Fibroblast of peridontal ligament (primary cell): ENCODE results near the gene CR1.
"Not testable (repeated sequence)": the region's sequence is repeated elsewhere in the genome, so short reads cannot be mapped to it uniquely, and the experiment has no call there.

Source experiments
- DNase-seq: peaks from one replicate; pipeline ENCODE4 v3.0.0-alpha.2; 2010; ENCODE audit errors: extremely low read depth

The CR1 gene

DNA sequence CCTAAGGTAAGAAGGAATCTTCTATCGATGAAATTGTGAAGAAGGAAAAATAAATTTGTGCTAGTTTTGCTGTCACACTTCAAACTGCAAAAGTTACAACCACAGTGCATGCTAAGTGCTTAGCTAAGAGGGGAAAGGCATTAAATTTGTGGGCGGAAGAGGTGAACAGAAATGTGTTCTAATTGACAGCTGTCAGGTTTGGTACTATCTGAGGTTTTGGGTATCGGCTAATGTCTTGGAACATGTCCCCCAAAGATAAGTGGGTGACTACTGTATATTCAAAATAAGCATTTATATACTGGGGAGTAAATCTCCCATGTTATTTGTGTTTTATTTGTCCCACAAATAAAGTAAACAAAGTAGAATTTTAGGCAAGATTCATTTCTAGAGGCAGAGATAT, 8.0 kb downstream of the CR1 start:
- no peak for DNase-seq

DNA sequence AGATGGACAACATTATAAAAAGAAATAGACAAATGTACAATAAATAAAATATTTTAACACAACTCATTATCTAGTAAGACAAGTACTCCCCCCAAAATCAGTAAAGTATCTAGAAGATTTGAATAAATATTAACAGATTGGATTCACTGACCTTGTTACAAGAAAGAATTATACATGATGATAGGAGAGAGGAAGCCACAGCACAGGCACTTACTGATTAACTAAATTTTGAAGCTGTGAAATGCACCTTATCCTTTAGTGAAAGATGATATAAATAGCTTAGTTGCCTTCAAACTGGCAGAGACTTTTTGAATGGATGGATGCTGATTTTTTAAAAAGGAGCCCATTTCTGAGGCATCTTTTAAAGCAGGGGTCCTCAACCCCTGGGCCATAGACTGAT, 8.5 kb downstream of the CR1 start:
- no peak for DNase-seq

DNA sequence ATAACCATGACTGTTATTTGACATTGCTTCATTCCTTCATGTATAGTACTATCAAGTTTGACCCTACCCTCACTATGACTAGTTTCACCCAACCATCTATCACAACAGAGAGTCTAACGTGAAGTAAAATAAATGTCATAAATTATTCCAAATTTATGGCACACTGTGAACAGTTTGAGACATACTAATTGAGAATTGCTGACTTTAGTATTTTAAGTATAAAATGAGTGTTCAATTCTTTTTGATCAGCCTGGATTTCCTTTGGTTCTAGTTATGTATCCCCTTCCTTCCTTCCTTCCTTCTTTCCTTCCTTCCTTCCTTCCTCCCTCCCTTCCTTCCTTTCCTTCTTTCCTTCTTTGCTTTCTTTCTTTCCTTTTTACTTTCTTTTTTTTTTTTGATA, 14.5 kb downstream of the CR1 start:
- no peak for DNase-seq

DNA sequence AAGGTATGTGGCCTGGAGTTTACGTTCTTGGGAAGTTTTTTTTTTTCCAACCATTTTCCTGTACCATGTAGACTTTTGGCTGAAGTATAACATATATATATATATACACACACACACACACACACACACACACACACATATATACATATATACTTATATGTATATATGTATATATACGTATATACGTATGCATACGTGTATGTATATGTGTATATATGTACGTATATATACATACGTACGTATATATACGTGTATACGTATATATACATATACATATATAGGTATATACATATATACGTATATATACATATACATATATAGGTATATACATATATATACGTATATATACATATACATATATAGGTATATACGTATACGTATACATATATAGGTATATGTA, 18.9 kb downstream of the CR1 start:
- DNase-seq, result no peak

DNA sequence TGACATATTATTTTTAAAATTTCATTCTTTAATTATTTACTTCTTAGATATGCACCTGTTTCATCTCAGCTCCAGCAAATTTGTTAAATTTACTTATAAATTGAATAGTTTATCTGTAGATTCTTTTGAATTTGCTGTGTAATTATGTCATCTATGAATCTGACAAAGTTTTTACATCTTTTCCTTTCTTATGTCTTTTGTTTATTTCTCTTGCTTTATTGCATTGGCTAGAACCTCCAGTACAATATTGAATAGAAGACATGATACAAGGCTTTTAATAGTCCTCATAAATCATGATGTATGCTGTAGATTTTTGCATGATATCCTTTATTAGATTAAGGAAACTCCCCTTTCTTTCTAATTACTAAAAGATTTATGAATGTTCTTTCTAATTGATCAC, 20.8 kb downstream of the CR1 start:
- no peak for DNase-seq

DNA sequence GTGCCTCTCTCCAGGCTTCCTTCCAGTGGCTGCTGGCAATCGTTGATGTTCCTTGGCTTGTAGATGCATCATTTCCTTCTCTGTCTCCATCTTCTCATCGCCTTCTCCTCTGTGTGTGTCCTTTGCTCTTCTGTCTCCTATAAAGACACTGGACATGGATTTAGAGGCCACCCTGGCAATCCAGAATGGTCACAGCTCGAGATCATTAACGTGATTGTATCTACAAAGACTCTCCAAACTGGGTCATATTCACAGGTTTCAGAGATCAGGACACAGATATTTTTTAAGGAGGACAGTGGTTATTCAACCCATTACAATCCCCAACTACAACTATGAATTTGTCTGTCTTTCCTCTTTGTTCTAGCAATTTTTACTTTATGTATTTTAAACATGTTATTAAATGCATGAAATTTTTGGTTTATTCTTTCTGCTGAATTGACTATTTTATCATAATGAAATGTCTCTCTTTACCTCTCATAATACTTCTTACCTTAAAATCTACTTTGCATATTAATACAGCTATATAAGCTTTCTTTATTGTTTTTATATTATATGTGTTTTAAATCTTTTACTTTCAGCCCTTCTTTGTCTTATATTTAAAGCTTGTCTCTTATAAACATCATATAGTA, 22.8 kb downstream of the CR1 start:
- DNase-seq, result no peak

DNA sequence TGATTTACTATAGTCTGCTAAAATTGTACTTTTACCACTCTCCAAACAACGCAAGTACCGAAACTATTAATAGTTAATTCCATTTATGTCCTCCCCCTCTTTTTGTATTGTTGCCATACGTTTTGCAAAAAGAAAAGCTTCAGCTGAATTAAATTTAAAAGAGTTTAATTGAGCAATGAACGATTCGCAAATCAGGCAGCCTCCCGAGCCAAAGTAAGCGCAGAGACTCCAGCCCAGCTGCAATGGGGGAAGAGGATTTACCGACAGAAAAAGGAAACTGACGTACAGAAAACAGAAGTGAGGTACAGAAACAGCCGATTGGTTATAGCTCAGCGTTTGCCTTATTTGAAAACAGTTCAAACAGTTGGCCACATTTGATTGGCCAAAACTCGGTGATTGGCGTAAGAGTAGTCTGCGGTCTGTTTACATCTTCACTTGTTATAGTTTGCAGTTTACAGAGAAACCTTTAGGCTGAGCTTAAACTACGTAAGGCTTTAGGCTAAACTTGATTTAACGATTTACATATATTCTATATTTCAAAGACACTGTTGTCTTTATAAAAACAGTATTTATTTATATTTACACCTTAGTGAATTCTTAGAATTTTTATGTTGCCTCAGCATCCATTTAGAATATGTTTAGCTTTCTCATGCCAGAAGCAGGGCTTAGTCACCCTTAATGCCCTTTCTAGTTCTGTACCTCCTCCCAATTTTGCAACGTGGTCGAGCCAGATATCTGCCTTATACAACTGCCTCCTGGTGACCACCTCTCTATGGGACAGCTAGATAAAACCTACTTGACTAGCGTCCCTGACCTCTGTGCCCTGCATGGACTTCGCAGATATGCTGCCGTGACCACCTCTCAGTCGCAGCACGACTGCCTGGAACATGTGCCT, 23.8 kb downstream of the CR1 start:
- DNase-seq, result no peak

DNA sequence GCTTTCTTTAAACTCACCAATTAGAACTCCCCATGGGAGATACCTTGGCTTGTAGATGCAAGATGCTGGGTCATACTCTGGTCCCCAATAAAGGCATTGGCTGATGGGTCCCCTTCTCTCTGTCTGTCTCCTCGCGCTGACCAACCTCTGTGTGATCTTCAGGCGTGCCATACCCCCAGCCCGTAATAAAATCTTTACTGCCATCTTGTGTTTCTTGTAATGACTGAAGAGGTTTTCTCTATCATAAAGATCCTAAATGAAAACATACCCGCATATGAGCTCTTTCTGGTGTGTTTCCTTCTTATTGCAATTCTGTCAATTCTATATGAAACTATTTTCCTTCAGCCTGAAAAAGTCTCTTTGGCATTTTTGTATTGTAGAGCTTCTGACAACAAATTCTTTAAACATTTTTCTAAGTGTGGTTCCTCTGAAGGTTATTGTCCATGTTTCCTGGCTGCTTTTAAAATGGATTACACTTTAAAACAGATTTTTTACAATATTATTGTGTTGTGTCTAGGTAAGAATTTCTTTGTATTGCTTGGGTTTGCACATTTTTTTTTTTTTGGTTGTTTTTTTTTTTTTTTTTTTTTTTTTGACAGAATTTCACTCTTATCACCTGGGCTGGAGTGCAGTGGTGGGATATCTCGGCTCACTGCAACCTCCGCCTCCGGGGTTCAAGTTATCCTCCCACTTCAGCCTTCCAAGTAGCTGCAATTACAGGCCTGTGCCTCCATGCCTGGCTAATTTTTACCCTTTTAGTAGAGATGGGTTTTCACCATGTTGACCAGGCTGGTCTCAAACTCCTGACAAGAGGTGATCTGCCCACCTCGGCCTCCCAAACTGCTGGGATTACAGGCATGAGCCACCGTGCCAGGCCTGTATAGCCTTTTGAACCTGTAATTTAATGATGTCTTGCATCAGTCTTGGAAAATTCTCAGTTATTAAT, 24.7 kb downstream of the CR1 start:
- not testable (repeated sequence) for DNase-seq

DNA sequence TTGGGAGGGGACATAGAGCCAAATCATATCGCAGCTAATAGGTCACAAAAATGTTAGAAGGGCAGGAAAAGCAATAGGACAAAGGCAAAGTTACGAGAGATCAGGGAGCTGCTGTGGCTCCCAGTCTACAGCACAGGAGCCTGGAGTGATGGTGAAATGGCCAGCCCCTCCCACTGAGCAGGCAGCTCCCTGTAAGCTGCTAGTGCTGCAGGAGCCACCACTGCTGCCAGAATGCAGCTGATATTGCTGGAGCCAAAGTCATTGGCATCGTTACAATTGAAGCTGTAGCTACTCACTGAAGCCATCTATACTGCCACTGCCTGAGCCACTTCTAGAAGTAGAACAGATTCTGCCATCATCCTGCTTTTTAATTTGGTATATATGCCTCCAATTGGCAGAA, 29.3 kb downstream of the CR1 start:
- not testable (repeated sequence) for DNase-seq

DNA sequence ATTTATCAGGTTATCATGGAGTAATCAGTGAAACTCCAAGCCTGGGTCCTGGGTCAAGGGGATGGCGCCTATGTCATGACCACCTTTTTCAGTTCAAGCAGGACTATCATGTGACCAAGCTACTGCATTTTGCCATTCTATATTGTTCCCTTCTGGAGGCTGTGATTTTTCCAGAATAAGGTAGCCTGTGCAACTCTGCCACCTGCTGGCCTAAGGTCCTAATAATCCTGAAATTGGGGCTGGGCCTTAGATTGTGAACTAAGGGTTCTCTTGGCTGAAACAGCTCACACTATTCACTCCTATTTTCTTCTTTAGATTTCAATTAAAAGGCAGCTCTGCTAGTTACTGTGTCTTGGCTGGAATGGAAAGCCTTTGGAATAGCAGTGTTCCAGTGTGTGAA, 32.4 kb downstream of the CR1 start:
- not testable (repeated sequence) for DNase-seq

DNA sequence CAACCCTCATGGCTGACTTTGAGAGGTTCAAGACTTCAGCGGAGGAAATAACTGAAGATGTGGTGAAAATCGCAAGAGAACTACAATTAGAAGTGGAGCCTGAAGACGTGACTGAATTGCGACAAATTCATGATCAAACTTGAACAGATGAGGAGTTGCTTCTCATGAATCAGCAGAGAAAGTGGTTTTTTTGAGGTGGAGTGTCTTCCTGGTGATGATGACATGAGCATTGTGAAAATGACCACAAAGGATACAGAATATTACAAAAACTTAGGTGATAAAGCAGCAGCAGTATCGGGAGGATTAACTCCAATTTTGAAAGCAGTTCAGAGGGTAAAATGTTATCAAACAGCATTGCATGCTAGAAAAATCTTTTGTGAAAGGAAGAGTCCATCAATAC, 40.3 kb downstream of the CR1 start:
- not testable (repeated sequence) for DNase-seq

DNA sequence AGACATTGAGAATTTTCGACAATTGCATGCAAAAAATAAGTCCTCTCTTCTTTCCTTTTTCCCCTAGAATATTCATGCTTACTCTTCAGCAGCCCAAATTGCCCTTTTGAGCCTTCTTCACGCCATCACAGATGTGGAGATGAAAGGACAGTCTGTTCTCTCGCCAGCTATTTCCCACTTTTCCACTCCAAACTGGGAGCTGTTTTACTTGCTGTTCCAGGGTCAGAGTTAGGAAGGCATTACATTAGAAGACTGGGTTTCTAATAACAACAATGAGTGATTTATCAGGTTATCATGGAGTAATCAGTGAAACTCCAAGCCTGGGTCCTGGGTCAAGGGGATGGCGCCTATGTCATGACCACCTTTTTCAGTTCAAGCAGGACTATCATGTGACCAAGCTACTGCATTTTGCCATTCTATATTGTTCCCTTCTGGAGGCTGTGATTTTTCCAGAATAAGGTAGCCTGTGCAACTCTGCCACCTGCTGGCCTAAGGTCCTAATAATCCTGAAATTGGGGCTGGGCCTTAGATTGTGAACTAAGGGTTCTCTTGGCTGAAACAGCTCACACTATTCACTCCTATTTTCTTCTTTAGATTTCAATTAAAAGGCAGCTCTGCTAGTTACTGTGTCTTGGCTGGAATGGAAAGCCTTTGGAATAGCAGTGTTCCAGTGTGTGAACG, 50.9 kb downstream of the CR1 start:
- not testable (repeated sequence) for DNase-seq

DNA sequence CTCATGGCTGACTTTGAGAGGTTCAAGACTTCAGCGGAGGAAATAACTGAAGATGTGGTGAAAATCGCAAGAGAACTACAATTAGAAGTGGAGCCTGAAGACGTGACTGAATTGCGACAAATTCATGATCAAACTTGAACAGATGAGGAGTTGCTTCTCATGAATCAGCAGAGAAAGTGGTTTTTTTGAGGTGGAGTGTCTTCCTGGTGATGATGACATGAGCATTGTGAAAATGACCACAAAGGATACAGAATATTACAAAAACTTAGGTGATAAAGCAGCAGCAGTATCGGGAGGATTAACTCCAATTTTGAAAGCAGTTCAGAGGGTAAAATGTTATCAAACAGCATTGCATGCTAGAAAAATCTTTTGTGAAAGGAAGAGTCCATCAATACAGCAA, 58.9 kb downstream of the CR1 start:
- not testable (repeated sequence) for DNase-seq

DNA sequence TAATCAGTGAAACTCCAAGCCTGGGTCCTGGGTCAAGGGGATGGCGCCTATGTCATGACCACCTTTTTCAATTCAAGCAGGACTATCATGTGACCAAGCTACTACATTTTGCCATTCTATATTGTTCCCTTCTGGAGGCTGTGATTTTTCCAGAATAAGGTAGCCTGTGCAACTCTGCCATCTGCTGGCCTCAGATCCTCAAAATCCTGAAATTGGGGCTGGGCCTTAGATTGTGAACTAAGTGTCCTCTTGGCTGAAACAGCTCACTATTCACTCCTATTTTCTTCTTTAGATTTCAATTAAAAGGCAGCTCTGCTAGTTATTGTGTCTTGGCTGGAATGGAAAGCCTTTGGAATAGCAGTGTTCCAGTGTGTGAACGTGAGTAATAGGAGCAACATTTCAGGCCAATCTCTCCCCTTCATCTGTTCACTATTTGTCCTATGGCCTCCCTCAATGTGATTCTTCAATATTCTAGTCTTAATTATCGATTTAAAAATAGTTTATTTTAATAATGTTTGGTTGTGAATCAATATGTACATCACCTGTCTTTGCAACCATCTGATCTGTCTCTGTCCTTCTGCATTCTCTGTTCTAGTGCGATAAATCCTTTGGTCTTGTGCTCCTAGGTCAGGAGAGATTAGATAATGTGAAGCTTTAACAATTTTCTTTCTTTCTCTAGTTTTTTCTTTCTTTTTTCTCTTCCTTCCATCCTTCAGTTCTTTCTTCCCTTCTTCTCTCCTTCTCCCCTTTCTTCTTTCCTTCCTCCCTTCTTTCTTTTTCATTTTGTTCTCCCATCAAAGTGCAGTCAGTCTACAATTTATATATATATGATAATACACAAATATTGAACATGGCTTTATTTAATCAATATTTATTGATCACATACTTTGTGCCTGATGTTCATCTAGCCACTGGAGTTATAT, 69.8 kb downstream of the CR1 start:
- peak; percentile 13 for DNase-seq

DNA sequence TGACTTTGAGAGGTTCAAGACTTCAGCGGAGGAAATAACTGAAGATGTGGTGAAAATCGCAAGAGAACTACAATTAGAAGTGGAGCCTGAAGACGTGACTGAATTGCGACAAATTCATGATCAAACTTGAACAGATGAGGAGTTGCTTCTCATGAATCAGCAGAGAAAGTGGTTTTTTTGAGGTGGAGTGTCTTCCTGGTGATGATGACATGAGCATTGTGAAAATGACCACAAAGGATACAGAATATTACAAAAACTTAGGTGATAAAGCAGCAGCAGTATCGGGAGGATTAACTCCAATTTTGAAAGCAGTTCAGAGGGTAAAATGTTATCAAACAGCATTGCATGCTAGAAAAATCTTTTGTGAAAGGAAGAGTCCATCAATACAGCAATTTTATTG, 76.0 kb downstream of the CR1 start:
- DNase-seq, result not testable (repeated sequence)

DNA sequence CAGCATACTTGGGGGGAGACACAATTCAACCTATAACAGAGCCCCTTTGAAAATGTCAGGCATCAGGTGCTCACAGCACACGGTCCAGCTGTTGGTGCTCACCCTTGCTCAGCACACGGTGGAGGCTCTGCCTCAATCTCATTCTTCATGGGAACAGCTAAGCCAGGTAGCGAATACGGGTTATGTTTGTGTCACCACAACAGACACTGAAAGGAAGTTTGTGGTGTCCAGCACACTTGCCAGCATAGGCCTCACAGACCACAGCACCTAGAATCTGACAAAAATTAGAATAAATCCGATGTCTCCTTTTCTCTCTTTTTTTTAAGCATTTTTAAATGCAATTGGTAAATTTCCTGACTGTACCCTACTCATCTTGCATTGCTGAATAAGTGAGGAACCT, 77.1 kb downstream of the CR1 start:
- DNase-seq, result not testable (repeated sequence)

DNA sequence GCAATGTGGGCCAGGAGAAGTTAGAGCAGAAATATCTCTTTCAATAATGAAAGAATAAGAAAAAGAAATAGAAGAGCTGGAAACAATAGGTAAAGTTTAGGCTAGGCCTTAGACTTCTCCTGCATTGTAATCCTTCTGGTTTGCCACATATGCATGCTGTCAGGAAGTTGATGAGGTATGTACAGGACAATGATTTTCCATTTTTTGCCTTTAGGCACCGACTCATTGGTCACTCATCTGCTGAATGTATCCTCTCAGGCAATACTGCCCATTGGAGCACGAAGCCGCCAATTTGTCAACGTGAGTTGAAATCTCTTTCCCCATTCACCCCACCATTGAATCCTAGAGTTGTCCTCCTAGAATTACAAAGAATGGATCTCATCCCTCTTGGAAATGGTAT, 79.4 kb downstream of the CR1 start:
- DNase-seq, result not testable (repeated sequence)

DNA sequence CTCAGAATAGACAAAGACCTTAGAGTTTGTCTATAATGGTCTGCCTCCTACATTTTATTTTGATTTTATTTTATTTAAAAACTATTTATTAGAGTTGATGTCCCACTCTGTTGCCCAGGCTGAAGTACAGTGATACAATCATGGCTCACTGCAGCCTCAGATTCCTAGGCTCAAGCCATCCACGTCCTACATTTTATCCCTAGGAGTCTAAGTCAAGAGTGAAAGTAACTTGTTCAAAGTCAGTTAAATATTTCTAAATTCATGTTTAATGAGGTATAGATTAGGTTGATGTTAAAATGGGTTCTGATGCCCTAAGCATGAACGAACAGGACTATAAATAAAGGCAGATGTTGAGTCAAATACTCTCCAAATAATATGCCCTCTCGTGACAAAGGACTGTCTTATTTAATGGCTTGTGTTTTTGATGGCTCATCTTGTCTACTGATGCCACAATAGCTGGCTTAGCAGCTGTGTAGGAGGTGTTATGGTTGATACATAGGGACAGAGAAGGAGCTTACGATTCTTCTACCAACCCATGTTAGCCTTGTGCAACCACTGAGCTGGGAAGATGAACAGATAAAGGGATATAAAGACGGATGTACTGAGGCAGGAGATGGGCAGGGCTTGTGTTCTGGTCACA, 83.0 kb downstream of the CR1 start:
- peak; percentile 4 for DNase-seq

DNA sequence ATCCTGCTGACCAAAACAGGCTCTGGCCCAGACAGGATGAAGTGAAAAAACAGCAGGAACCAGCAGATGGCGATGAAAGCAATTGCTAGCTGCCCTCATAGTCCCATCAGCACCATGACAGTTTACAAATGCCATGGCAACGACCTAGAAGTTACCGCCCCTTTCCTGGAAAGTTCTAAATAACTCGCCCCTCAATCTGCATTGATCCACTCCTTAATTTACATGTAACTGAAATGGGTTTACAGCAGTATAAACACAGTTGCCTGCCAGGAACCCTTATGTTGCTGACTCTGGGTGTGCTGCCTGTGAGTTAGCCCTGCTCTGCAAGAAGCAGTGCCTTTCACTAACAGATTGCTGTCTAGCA, 83.5 kb downstream of the CR1 start:
- peak; percentile 61 for DNase-seq

DNA sequence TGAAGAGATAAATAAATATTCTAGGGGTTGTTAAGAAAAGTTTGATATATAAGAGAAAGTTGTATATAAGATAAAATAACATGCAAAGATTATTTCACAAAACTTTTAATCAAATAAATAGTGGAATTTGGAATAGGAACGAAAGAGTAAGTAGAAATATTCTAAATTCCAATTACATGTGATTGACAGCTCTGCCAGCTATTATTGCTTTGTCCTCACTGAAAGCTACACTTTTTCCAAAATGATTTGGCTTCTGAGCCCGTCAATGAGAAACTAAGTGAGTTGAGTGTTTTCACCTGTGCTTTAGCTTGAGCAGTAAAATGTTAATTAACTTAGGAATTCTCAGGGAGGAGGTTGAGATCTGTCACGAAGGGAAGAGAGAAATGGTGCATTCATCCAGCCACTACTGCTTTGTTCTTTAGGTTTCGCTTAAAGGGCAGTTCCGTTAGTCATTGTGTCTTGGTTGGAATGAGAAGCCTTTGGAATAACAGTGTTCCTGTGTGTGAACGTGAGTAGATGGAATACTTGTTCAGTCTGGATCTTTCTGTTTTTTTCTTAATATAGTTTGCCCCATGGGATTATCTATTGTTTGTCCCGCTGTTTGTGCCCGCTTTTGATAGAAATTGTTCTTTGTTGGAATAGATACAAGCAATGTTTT, 85.7 kb downstream of the CR1 start:
- DNase-seq, result no peak
